Stomach (tissue), 4 donors: ENCODE measurements around the gene ARF1.

ENCODE experiments used
- CTCF ChIP-seq, 7 experiments: fragments of 450-650 bp in 4 of 7; fragments of 200-600 bp in 3 of 7; sonication (generic) in 3 of 7; IDR thresholded peaks; one replicate each; pipeline ENCODE4 v1.5.1; 2016 to 2019; ENCODE audit warnings: antibody characterized with exemption in 7 of 7, control low read depth in 2 of 7, mild to moderate bottlenecking in 1 of 7
- EP300 ChIP-seq: sonication (generic); formaldehyde crosslinking; IDR thresholded peaks from one replicate; pipeline ENCODE4 v1.6.1; 2017; ENCODE audit warnings: antibody characterized with exemption
- POLR2A ChIP-seq, 4 donors: fragments of 450-650 bp; IDR thresholded peaks; one replicate each; pipeline ENCODE4 v1.6.1; 2016; ENCODE audit warnings: antibody characterized with exemption in 4 of 4, control low read depth in 2 of 4, mild to moderate bottlenecking in 1 of 4, moderate library complexity in 1 of 4

GRCh38 chr1:228039006-228039903 is 43.3 kb upstream of the ARF1 start:
- TF ChIP-seq POLR2A (IDR thresholded peaks at IDR 0.05) (no peak), CTCF (IDR thresholded peaks at IDR 0.05) (no peak), EP300 (no peak)
